ENCODE results near the gene SSR4. TPM values are rescaled to one million over a fixed set of nuclear protein-coding genes. Genes with fewer than 3 reads are reported as not detected.

The SSR4 gene
- total and polyA plus RNA-seq, 2 of the 8 experiments (the other 6 are each of a cell fraction or from before 2014, with no cell fraction given): 168 to 642 TPM

DNA sequence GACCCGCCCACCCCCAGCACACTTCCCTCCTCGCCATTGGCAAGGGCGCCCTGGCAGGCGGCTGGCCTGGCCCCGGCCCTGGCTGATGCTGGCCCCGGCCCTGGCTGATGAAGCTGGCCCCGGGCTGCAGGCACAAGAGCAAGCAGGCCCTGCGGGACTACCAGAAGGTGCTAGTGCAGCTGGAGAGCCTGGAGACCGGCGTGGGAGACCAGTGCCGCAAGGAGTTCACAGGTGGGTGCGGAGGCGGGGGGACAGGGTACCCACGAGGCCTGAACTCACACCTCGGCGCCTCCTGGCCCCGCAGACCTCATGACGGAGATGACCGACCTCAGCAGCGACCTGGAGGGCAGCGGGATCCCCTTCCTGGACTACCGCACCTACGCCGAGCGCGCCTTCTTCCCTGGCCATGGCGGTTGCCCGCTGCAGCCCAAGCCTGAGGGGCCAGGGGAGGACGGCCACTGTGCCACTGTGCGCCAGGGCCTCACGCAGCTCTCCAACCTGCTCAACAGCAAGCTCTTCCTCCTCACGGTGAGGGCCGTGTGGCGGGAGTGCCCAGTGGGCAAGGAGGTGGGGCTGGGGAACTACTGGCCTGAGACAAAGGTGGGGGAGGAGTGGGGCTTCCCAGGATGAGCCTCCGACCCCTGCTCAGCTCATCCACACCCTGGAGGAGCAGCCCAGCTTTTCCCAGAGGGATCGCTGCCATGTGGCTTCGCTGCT, 19.7 kb upstream of the SSR4 start:
- Histone ChIP-seq H2BK120ac (replicated peaks; ENCODE audit: low read depth, low read length) (no peak overlapping the region), H3K56ac (replicated peaks; ENCODE audit: insufficient read length, low read depth, low read length) (no peak overlapping the region), H3K23me2 (ENCODE audit: low read depth, low read length) (no peaks in the 10 kb centered on the region), H3K27ac (ENCODE audit: low read depth, low read length) (no peak overlapping the region), H4K91ac (replicated peaks; ENCODE audit: insufficient read length, low read length) (no peak overlapping the region), H3K79me2 (ENCODE audit: control insufficient read depth in 1 of 2, insufficient read depth in 2 of 2, low read length in 2 of 2) (no peaks in the 10 kb centered on the region), H3K4me3 (ENCODE audit: extremely low read depth in 1 of 4, insufficient read depth in 2 of 4, low read depth in 3 of 4, low read length in 4 of 4) (no peak overlapping the region), H3K4me2 (ENCODE audit: insufficient read depth in 1 of 2, low read depth in 2 of 2, low read length in 2 of 2) (no peak overlapping the region), H4K20me1 (replicated peaks in 1 of 2; ENCODE audit: control insufficient read depth in 1 of 2, insufficient read depth in 2 of 2, low read length in 2 of 2) (no peaks in the 10 kb centered on the region), H4K8ac (ENCODE audit: extremely low read depth, insufficient read depth, low read length) (no peak overlapping the region), H3K14ac (ENCODE audit: insufficient read length) (no peak overlapping the region), H3K27me3 (replicated peaks in 1 of 4; ENCODE audit: control insufficient read depth in 3 of 4, extremely low read depth in 1 of 4, insufficient read depth in 3 of 4, low read length in 3 of 4) (no peaks in the 10 kb centered on the region), H2BK12ac (ENCODE audit: low read depth, low read length) (no peak overlapping the region), H3K18ac (ENCODE audit: extremely low read depth, low read length) (no peak overlapping the region), H2BK20ac (ENCODE audit: low read length) (no peak overlapping the region), H3K9me3 (ENCODE audit: insufficient read depth in 2 of 2, low read depth in 1 of 2, low read length in 1 of 2) (no peaks in the 10 kb centered on the region), H2AK5ac (ENCODE audit: low read depth, low read length) (no peak overlapping the region), H3K79me1 (ENCODE audit: low read depth, low read length) (no peaks in the 10 kb centered on the region), H2AFZ (ENCODE audit: low read length) (no peak overlapping the region), H3K4ac (replicated peaks; ENCODE audit: insufficient read length, low read depth, low read length) (no peak overlapping the region), H3K4me1 (replicated peaks in 1 of 4; ENCODE audit: control insufficient read depth in 3 of 4, insufficient read depth in 4 of 4, low read length in 3 of 4) (no peaks in the 10 kb centered on the region), H3K9ac (replicated peaks in 1 of 4; ENCODE audit: extremely low read depth in 1 of 4, low read depth in 3 of 4, low read length in 3 of 4) (no peak overlapping the region), H3K36me3 (ENCODE audit: control insufficient read depth in 2 of 4, insufficient read depth in 4 of 4, low read length in 3 of 4) (no peaks in the 10 kb centered on the region), H3K23ac (ENCODE audit: insufficient read length) (no peak overlapping the region), H2BK15ac (ENCODE audit: low read length) (no peak overlapping the region), H2BK5ac (ENCODE audit: low read depth, low read length) (no peak overlapping the region), H4K5ac (ENCODE audit: insufficient read length, low read depth, low read length) (no peak overlapping the region)
- FAIRE-seq (no peak), DNase-seq (ENCODE audit: low read depth in 1 of 2, low spot score in 2 of 2) (no peak)
- ChIA-PET POLR2A (ENCODE audit: partially characterized antibody) (interaction anchor here (0.7 kb wide), 1 partner anchor 9 kb away, joined by 3 read pairs; no protein-coding TSS in a partner anchor), CTCF (ENCODE audit: partially characterized antibody) (interaction anchor here (0.6 to 1.6 kb wide), 3 partner anchors 78 to 144 kb away, joined by 3 to 4 read pairs (median 3); no protein-coding TSS in a partner anchor)
- 82% methylated on average over 13 of the region's 37 CpGs; no CpG with 5 or more reads in 1 of the 2 experiments for WGBS, 2 experiments (ENCODE audit: extremely low coverage in 1 of 2, insufficient coverage in 1 of 2, insufficient read length in 1 of 2, insufficient replicate concordance in 2 of 2, low coverage in 1 of 2, low lambda C conversion rate in 2 of 2, missing lambda C conversion rate in 1 of 2)
- no peak for TF ChIP-seq CHD1 (IDR thresholded peaks at IDR 0.05; ENCODE audit: low read depth, low read length)
- no peak for TF ChIP-seq TEAD4 (IDR thresholded peaks at IDR 0.05; ENCODE audit: low read depth, low read length)
- no peak for TF ChIP-seq PHF8 (conservative IDR thresholded peaks at IDR 0.05; ENCODE audit: low read depth, low read length)
- TF ChIP-seq SP4 (IDR thresholded peaks at IDR 0.05; ENCODE audit: low read length): no peak
- no peak for TF ChIP-seq SP1 (IDR thresholded peaks at IDR 0.05; ENCODE audit: low read depth, low read length)
- no peak for TF ChIP-seq ATF2 (IDR thresholded peaks at IDR 0.05; ENCODE audit: low read length)
- TF ChIP-seq KDM4A (IDR thresholded peaks at IDR 0.05; ENCODE audit: low read depth, low read length, severe bottlenecking): no peak
- TF ChIP-seq EP300 (IDR thresholded peaks at IDR 0.05; ENCODE audit: borderline replicate concordance in 1 of 2, low read depth in 2 of 2, low read length in 2 of 2): no peak
- TF ChIP-seq POLR2A (IDR thresholded peaks at IDR 0.05; ENCODE audit: control extremely low read depth in 1 of 2, low read depth in 2 of 2, low read length in 2 of 2): no peak
- TF ChIP-seq POLR2AphosphoS5 (IDR thresholded peaks at IDR 0.05; ENCODE audit: low read depth, low read length): no peak
- TF ChIP-seq JUND (IDR thresholded peaks at IDR 0.05; ENCODE audit: low read length): no peak
- no peak for TF ChIP-seq TBP (IDR thresholded peaks at IDR 0.05; ENCODE audit: low read depth, low read length)
- TF ChIP-seq BRCA1 (IDR thresholded peaks at IDR 0.05; ENCODE audit: low read depth, low read length): no peak

Measured in H1 (cell line).